Measurements from ENCODE around the gene TOR3A. TPM values are rescaled to one million over a fixed set of nuclear protein-coding genes. Genes with fewer than 3 reads are reported as not detected.
A peak's percentile ranks its signal among the peaks of the same experiment; 100 is the strongest.
"Not testable (repeated sequence)": the region's sequence is repeated elsewhere in the genome, so short reads cannot be mapped to it uniquely, and the experiment has no call there.

Gene TOR3A, protein sequence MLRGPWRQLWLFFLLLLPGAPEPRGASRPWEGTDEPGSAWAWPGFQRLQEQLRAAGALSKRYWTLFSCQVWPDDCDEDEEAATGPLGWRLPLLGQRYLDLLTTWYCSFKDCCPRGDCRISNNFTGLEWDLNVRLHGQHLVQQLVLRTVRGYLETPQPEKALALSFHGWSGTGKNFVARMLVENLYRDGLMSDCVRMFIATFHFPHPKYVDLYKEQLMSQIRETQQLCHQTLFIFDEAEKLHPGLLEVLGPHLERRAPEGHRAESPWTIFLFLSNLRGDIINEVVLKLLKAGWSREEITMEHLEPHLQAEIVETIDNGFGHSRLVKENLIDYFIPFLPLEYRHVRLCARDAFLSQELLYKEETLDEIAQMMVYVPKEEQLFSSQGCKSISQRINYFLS
- total RNA-seq (10 to 100 TPM; 13.9 to 18.5 TPM), polyA plus RNA-seq (10 to 100 TPM in 1 of 2 donors, 1 to 10 TPM in 1; 7.3 to 23.4 TPM)
- long read RNA-seq, donor 1, transcript TOR3A-203 (6 exons, 2,724 nt), result major isoform, 102 of 145 reads
- long read RNA-seq, donor 1, partial matches to known transcripts, result 11 of 145 reads
- long read RNA-seq, donor 1, other reads (novel, unspliced or antisense), result 32 of 145 reads
- long read RNA-seq, donor 2, transcript TOR3A-203 (6 exons, 2,724 nt), result major isoform, 28 of 35 reads
- long read RNA-seq, donor 2, partial matches to known transcripts, result 3 of 35 reads
- long read RNA-seq, donor 2, other reads (novel, unspliced or antisense), result 4 of 35 reads

DNA sequence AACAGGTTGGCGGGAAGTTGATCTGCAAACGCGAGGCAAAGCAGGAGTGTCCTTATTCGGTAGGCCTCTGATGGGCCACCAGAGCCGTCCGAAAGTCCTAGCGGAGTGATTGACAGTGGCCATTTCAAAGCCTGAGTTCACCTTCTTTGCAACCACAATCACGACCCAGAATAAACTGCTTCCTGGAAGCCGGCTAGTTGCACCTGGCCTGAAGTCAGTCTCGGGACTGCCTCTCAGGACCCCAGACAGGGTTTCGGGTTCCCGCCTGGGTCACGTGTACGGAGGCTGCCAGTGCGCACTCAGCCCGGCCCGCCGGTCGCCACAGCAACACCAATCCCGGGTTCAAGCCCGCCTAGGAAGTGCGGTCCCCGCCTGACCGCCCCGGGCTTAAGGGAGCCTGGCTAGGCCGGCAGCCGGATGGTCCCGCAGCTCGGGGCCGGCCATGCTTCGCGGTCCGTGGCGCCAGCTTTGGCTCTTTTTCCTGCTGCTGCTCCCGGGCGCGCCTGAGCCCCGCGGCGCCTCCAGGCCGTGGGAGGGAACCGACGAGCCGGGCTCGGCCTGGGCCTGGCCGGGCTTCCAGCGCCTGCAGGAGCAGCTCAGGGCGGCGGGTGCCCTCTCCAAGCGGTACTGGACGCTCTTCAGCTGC, at the start of gene TOR3A:
TOR3A (plus strand) TSS at position 384 of the 646 bp plus-strand sequence; CDS start at position 443, 59 bp downstream.
- Histone ChIP-seq H3K4me3 (ENCODE audit: low read length in 2 of 2) (peak within 1 kb of the TSS; percentile 44 to 80), H3K27ac (ENCODE audit: low read depth in 1 of 2, low read length in 2 of 2) (peak within 1 kb of the TSS in 1 of 2 donors; percentile 92), H3K36me3 (ENCODE audit: control insufficient read depth in 1 of 2, insufficient read depth in 2 of 2, low read length in 1 of 2) (no peaks in the 10 kb centered on the region), H3K4me1 (ENCODE audit: control insufficient read depth in 1 of 2, insufficient read depth in 2 of 2, low read length in 2 of 2) (peaks cover 0 to 3% of the 10 kb centered on the region in 2 donors), H3K27me3 (ENCODE audit: control insufficient read depth in 1 of 2, insufficient read depth in 2 of 2, low read length in 1 of 2) (no peaks in the 10 kb centered on the region), H3K9me3 (ENCODE audit: control insufficient read depth, low read length) (no peaks in the 10 kb centered on the region)
- 0% methylated on average over 51 of the region's 51 CpGs for WGBS, 2 donors
- ATAC-seq (ENCODE audit: low FRiP score), result peak; percentile 97
- DNase-seq, result peak; percentile 96
- intact Hi-C loops (cut with DNase I), result loop anchor here (2.0 to 5.0 kb wide), 5 partner anchors 40 to 285 kb away; partner anchors contain the start of genes AXDND1 (in 1 of the 2) and SOAT1 (in 1 of the 2)

DNA sequence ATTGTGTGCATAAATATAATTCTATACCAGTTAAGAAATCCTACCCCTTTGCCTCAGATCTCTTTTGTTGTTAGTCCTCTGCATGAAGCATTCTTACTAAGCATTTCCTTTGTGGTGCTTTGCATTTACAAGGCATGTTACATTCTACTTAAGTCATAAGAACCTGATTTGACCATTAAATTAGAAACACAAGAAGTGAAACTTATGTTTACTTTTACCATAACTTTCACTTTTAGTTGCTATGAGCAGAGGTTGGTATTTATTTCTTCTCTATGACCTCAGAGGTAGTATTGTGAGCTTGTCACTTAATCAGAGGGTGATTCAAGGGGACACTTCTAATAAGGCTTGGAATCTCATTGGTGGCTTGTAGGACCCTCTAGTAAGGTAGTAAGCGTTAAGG, 47.1 kb upstream of the TOR3A start:
- H3K36me3 ChIP-seq (ENCODE audit: control insufficient read depth in 1 of 2, insufficient read depth in 2 of 2, low read length in 1 of 2), result no peaks in the 10 kb centered on the region
- no peak overlapping the region for H3K4me3 ChIP-seq (ENCODE audit: low read length in 2 of 2)
- no peak overlapping the region for H3K27ac ChIP-seq (ENCODE audit: low read depth in 1 of 2, low read length in 2 of 2)
- no peaks in the 10 kb centered on the region for H3K4me1 ChIP-seq (ENCODE audit: control insufficient read depth in 1 of 2, insufficient read depth in 2 of 2, low read length in 2 of 2)
- no peaks in the 10 kb centered on the region for H3K27me3 ChIP-seq (ENCODE audit: control insufficient read depth in 1 of 2, insufficient read depth in 2 of 2, low read length in 1 of 2)
- no peaks in the 10 kb centered on the region for H3K9me3 ChIP-seq (ENCODE audit: control insufficient read depth, low read length)
- no peak for ATAC-seq (ENCODE audit: low FRiP score)
- 89 to 95% methylated on average over 1 of the region's 1 CpG for WGBS, 2 donors
- DNase-seq, result no peak
- intact Hi-C loops (cut with DNase I), result no loop called here

DNA sequence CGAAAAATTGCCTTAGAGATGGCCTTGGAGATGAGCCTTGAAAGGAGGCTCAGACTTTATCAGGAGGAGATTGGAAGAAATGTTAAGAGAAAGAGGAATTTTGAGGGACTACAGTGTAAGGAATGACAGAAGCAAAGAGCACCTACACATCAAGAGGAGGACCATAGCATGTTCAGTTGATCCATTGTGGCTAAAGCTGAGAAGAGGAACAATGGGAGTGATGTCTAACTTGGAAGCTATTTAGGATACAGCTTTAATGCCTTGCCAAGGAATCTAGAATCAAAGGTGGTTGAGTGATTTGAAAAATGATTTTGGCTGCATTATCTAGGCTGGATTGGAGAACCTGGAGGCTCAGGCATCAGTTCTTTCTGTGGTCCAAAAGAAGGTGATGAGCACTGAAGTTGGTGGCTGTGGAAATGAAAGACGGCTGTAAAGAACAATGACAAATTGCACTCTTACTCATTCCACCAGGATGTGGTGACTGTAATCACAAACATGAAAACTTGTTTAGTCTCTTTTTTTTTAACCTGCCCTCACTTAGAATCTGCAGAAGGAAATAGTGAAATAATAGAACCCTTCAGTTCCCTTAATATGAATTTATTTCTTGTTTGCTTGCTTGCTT, 44.9 kb upstream of the TOR3A start:
- Histone ChIP-seq H3K9me3 (ENCODE audit: control insufficient read depth, low read length) (no peaks in the 10 kb centered on the region), H3K36me3 (ENCODE audit: control insufficient read depth in 1 of 2, insufficient read depth in 2 of 2, low read length in 1 of 2) (no peaks in the 10 kb centered on the region), H3K4me3 (ENCODE audit: low read length in 2 of 2) (no peak overlapping the region), H3K4me1 (ENCODE audit: control insufficient read depth in 1 of 2, insufficient read depth in 2 of 2, low read length in 2 of 2) (no peaks in the 10 kb centered on the region), H3K27me3 (ENCODE audit: control insufficient read depth in 1 of 2, insufficient read depth in 2 of 2, low read length in 1 of 2) (no peaks in the 10 kb centered on the region), H3K27ac (ENCODE audit: low read depth in 1 of 2, low read length in 2 of 2) (no peak overlapping the region)
- ATAC-seq (ENCODE audit: low FRiP score) (no peak), DNase-seq (no peak)
- intact Hi-C loops (cut with DNase I), result no loop called here
- 80 to 95% methylated on average over 2 of the region's 2 CpGs for WGBS, 2 donors

DNA sequence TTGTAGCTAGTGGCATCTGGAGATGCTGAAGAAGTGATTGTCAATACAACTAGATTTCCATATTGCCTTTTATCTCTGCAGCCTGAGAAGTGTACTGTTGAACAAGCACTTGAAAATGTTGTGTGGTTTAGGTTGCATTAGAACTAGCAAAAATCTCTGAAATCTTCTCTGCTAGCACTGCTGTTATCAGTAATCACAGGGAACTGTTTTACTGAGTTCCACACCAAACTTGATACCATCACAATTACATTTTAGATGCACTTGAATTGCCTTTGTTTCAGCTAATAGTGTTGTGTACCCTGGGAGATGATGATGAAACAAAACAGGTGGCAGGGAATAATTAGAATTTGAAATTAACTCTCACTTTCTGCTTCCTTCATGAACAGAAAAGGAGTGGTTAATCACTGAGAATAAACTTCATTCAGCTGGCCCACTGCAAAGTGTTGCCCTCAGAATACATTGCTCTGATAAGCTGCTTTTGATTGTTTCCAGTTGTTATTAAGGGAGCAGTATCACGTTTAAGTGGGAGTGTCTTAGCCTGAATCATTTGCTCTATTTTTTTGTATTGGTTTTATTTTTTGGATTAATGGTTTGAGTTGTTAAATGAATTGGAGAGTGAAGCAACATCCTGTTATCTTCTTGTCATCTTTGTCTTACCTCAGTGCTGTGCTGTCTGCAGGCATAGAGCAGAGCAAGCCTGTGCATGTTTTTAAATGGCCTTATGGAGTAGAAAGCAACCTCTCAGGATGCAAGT, 43.2 kb upstream of the TOR3A start:
- ATAC-seq (ENCODE audit: low FRiP score) (no peak), DNase-seq (no peak)
- Histone ChIP-seq H3K27ac (ENCODE audit: low read depth in 1 of 2, low read length in 2 of 2) (no peak overlapping the region), H3K4me1 (ENCODE audit: control insufficient read depth in 1 of 2, insufficient read depth in 2 of 2, low read length in 2 of 2) (no peaks in the 10 kb centered on the region), H3K27me3 (ENCODE audit: control insufficient read depth in 1 of 2, insufficient read depth in 2 of 2, low read length in 1 of 2) (no peaks in the 10 kb centered on the region), H3K36me3 (ENCODE audit: control insufficient read depth in 1 of 2, insufficient read depth in 2 of 2, low read length in 1 of 2) (no peaks in the 10 kb centered on the region), H3K9me3 (ENCODE audit: control insufficient read depth, low read length) (no peaks in the 10 kb centered on the region), H3K4me3 (ENCODE audit: low read length in 2 of 2) (no peak overlapping the region)
- WGBS, 2 donors, result 26 to 42% methylated on average over 1 of the region's 1 CpG
- intact Hi-C loops (cut with DNase I), result no loop called here

DNA sequence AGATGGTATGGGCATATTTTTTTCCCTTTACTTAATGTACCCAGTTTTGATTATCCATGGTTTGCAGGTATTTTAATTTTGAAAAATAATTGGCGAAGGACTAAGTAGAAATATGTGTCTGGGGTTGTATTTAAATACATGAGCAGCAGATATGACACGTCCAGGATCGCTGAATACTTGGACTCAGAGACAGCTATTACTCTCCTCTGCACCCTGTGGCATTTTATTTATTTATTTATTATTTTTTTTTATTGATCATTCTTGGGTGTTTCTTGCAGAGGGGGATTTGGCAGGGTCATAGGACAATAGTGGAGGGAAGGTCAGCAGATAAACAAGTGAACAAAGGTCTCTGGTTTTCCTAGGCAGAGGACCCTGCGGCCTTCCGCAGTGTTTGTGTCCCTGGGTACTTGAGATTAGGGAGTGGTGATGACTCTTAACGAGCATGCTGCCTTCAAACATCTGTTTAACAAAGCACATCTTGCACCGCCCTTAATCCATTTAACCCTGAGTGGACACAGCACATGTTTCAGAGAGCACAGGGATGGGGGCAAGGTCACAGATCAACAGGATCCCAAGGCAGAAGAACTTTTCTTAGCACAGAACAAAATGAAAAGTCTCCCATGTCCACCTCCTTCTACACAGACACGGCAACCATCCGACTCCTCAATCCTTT, 42.2 kb upstream of the TOR3A start:
- ATAC-seq (ENCODE audit: low FRiP score), result not testable (repeated sequence)

DNA sequence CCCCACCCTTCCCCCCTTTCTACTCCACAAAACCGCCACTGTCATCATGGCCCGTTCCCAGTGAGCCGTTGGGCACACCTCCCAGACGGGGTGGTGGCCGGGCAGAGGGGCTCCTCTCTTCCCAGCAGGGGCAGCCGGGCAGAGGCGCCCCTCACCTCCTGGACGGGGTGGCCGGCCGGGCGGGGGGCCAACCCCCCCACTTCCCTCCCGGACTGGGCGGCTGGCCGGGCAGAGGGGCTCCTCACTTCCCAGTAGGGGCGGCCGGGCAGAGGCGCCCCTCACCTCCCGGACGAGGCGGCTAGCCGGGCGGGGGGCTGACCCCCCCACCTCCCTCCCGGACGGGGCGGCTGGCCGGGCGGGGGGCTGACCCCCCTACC, 41.7 kb upstream of the TOR3A start:
- 94 to 96% methylated on average over 11 to 27 of the region's 27 CpGs for WGBS, 2 donors

More for the DNA sequence above, 42.2 kb upstream of the TOR3A start:
- H3K9me3 ChIP-seq (ENCODE audit: control insufficient read depth, low read length); intact Hi-C loops (cut with DNase I); H3K36me3 ChIP-seq (ENCODE audit: control insufficient read depth in 1 of 2, insufficient read depth in 2 of 2, low read length in 1 of 2); H3K27ac ChIP-seq (ENCODE audit: low read depth in 1 of 2, low read length in 2 of 2); H3K27me3 ChIP-seq (ENCODE audit: control insufficient read depth in 1 of 2, insufficient read depth in 2 of 2, low read length in 1 of 2); H3K4me3 ChIP-seq (ENCODE audit: low read length in 2 of 2); DNase-seq; H3K4me1 ChIP-seq (ENCODE audit: control insufficient read depth in 1 of 2, insufficient read depth in 2 of 2, low read length in 2 of 2): not testable (repeated sequence)
- 91 to 93% methylated on average over 6 of the region's 9 CpGs for WGBS, 2 donors

DNA sequence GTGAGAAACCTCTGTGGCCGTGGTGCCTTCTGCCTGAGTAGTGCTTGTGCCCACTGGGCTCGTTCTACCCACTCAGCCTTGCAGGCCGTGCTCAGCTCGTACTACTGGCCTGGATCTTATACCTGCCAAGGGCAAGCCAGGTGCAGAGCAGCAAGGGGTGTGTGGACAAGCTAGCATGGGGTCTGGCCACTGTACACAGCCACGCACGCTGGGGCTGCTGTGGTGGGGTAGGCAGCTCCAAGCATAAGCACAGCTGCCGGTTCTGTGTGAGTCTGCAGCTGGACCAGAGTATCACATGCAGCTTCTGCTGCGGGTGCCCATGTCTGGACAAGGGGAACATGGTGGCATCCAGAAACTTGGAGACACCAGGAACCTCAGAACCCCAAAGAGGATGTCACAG, 39.8 kb upstream of the TOR3A start:
- no peaks in the 10 kb centered on the region for H3K9me3 ChIP-seq (ENCODE audit: control insufficient read depth, low read length)
- ATAC-seq (ENCODE audit: low FRiP score) (no peak), DNase-seq (no peak)
- H3K4me3 ChIP-seq (ENCODE audit: low read length in 2 of 2), result no peak overlapping the region
- intact Hi-C loops (cut with DNase I), result no loop called here
- no peaks in the 10 kb centered on the region for H3K36me3 ChIP-seq (ENCODE audit: control insufficient read depth in 1 of 2, insufficient read depth in 2 of 2, low read length in 1 of 2)
- no peak overlapping the region for H3K27ac ChIP-seq (ENCODE audit: low read depth in 1 of 2, low read length in 2 of 2)
- WGBS, 2 donors, result 95 to 97% methylated on average over 8 of the region's 8 CpGs
- H3K27me3 ChIP-seq (ENCODE audit: control insufficient read depth in 1 of 2, insufficient read depth in 2 of 2, low read length in 1 of 2), result no peaks in the 10 kb centered on the region
- peaks cover 0 to 2% of the 10 kb centered on the region in 2 donors for H3K4me1 ChIP-seq (ENCODE audit: control insufficient read depth in 1 of 2, insufficient read depth in 2 of 2, low read length in 2 of 2)

More for the DNA sequence above, 41.7 kb upstream of the TOR3A start:
- intact Hi-C loops (cut with DNase I); H3K27me3 ChIP-seq (ENCODE audit: control insufficient read depth in 1 of 2, insufficient read depth in 2 of 2, low read length in 1 of 2); H3K4me1 ChIP-seq (ENCODE audit: control insufficient read depth in 1 of 2, insufficient read depth in 2 of 2, low read length in 2 of 2); H3K27ac ChIP-seq (ENCODE audit: low read depth in 1 of 2, low read length in 2 of 2); ATAC-seq (ENCODE audit: low FRiP score); H3K4me3 ChIP-seq (ENCODE audit: low read length in 2 of 2); DNase-seq; H3K9me3 ChIP-seq (ENCODE audit: control insufficient read depth, low read length); H3K36me3 ChIP-seq (ENCODE audit: control insufficient read depth in 1 of 2, insufficient read depth in 2 of 2, low read length in 1 of 2): not testable (repeated sequence)

Measured in aorta (tissue), 5 donors.